Astrocyte of the hippocampus (primary cell): ENCODE measurements around the gene SIPA1L3.
A peak's percentile ranks its signal among the peaks of the same experiment; 100 is the strongest.

ENCODE experiments used
- DNase-seq: peaks from one replicate; pipeline ENCODE4 v3.0.0; 2011; ENCODE audit warnings: low read depth, low spot score

Gene SIPA1L3

GRCh38 chr19:37977391-37977790 is 70.4 kb downstream of the SIPA1L3 start:
- DNase-seq = no peak

- DNase-seq = peak; percentile 90
These were observed 71.0 kb downstream of the SIPA1L3 start for GRCh38 chr19:37977992-37978391.

GRCh38 chr19:37979547-37980082 is 72.6 kb downstream of the SIPA1L3 start:
- peak; percentile 75 for DNase-seq

- no peak for DNase-seq
These were observed 73.6 kb downstream of the SIPA1L3 start for GRCh38 chr19:37980419-37981170.

GRCh38 chr19:37981785-37982475 is 74.9 kb downstream of the SIPA1L3 start:
- no peak for DNase-seq

GRCh38 chr19:37982655-37983054 is 75.6 kb downstream of the SIPA1L3 start:
- DNase-seq = no peak

- DNase-seq = no peak
These were observed 76.1 kb downstream of the SIPA1L3 start for GRCh38 chr19:37983153-37983552.

GRCh38 chr19:37983916-37984315 is 76.9 kb downstream of the SIPA1L3 start:
- no peak for DNase-seq

- no peak for DNase-seq
These were observed 79.2 kb downstream of the SIPA1L3 start for GRCh38 chr19:37986048-37986750.

GRCh38 chr19:37987356-37988332 is 80.6 kb downstream of the SIPA1L3 start:
- DNase-seq = no peak

GRCh38 chr19:37988758-37989635 is 82.0 kb downstream of the SIPA1L3 start:
- no peak for DNase-seq

- DNase-seq = no peak
These were observed 82.8 kb downstream of the SIPA1L3 start for GRCh38 chr19:37989855-37990254.

- DNase-seq = no peak
These were observed 83.4 kb downstream of the SIPA1L3 start for GRCh38 chr19:37990362-37990761.

GRCh38 chr19:37991176-37991835 is 84.3 kb downstream of the SIPA1L3 start:
- DNase-seq = no peak

- no peak for DNase-seq
These were observed 84.8 kb downstream of the SIPA1L3 start for GRCh38 chr19:37991841-37992248.

- no peak for DNase-seq
These were observed 85.8 kb downstream of the SIPA1L3 start for GRCh38 chr19:37992761-37993160.

GRCh38 chr19:37994823-37995130 is 87.8 kb downstream of the SIPA1L3 start:
- no peak for DNase-seq

- no peak for DNase-seq
These were observed 88.3 kb downstream of the SIPA1L3 start for GRCh38 chr19:37995346-37995745.

GRCh38 chr19:37997911-37998344 is 90.9 kb downstream of the SIPA1L3 start:
- DNase-seq = peak; percentile 82
